GM23338 (cell line): ENCODE data around the gene CALCB. TPM values are rescaled to one million over a fixed set of nuclear protein-coding genes. Genes with fewer than 3 reads are reported as not detected.

Experiments
- ATAC-seq: fragments of 200-7000 bp; cut with Tn5 transposase; 3 replicates; pipeline ENCODE4 v1.9.1; 2020
- DNase-seq: peaks from one replicate; pipeline ENCODE4 v3.0.0-alpha.2; 2015; ENCODE audit warnings: low spot score
- H2AFZ ChIP-seq: fragments of 200-600 bp; sonication (generic); 2 replicates; pipeline ENCODE4 v1.8.0; 2016; ENCODE audit warnings: antibody characterized with exemption, mild to moderate bottlenecking, moderate library complexity
- H3F3A ChIP-seq: fragments of 200-600 bp; sonication (generic); replicated peaks from 2 replicates; pipeline ENCODE4 v1.8.0; 2017; ENCODE audit warnings: antibody characterized with exemption, mixed run types, low read depth
- H3K27ac ChIP-seq: fragments of 200-600 bp; sonication (generic); 2 replicates; pipeline ENCODE4 v1.6.1; 2016; ENCODE audit warnings: low read depth
- H3K27me3 ChIP-seq: fragments of 200-600 bp; sonication (generic); 2 replicates; pipeline ENCODE4 v1.8.0; 2016; ENCODE audit warnings: mild to moderate bottlenecking, mixed run types, moderate library complexity; ENCODE audit not compliant: insufficient read depth
- H3K36me3 ChIP-seq: fragments of 200-600 bp; sonication (generic); 2 replicates; pipeline ENCODE4 v1.8.0; 2016; ENCODE audit warnings: mild to moderate bottlenecking; ENCODE audit not compliant: insufficient read depth
- H3K4me1 ChIP-seq: fragments of 200-600 bp; sonication (generic); 2 replicates; pipeline ENCODE4 v1.8.0; 2016; ENCODE audit warnings: mild to moderate bottlenecking, moderate library complexity; ENCODE audit not compliant: insufficient read depth
- H3K4me2 ChIP-seq: fragments of 200-600 bp; sonication (generic); 2 replicates; pipeline ENCODE4 v1.7.1; 2017; ENCODE audit warnings: mixed run types
- H3K4me3 ChIP-seq: fragments of 200-600 bp; sonication (generic); 2 replicates; pipeline ENCODE4 v1.6.1; 2016; ENCODE audit warnings: mixed run types
- H3K79me2 ChIP-seq: fragments of 200-600 bp; sonication (generic); replicated peaks from 2 replicates; pipeline ENCODE4 v1.8.0; 2017; ENCODE audit warnings: mild to moderate bottlenecking; ENCODE audit not compliant: insufficient read depth
- H3K9me2 ChIP-seq: fragments of 200-600 bp; sonication (generic); 2 replicates; pipeline ENCODE4 v1.8.0; 2017; ENCODE audit not compliant: insufficient read depth
- H4K20me1 ChIP-seq: fragments of 200-600 bp; sonication (generic); replicated peaks from 2 replicates; pipeline ENCODE4 v1.8.0; 2017; ENCODE audit warnings: mild to moderate bottlenecking; ENCODE audit not compliant: insufficient read depth
- H3K27ac Mint-ChIP-seq: 2 replicates; pipeline ENCODE4 v1.8.0; 2020; ENCODE audit warnings: inconsistent platforms, mild to moderate bottlenecking, moderate library complexity, mixed read lengths
- H3K27me3 Mint-ChIP-seq: 3 replicates; pipeline ENCODE4 v1.8.0; 2022; ENCODE audit warnings: low read depth, mild to moderate bottlenecking, moderate library complexity, mixed read lengths, inconsistent platforms; ENCODE audit not compliant: insufficient read depth, poor library complexity
- H3K36me3 Mint-ChIP-seq: 3 replicates; pipeline ENCODE4 v1.8.0; 2021; ENCODE audit warnings: low read depth, mild to moderate bottlenecking, inconsistent platforms, moderate library complexity, mixed read lengths
- H3K4me1 Mint-ChIP-seq: 3 replicates; pipeline ENCODE4 v1.8.0; 2020; ENCODE audit warnings: mild to moderate bottlenecking, inconsistent platforms, mixed read lengths
- H3K4me3 Mint-ChIP-seq: 3 replicates; pipeline ENCODE4 v1.8.0; 2021; ENCODE audit warnings: moderate library complexity, mild to moderate bottlenecking, inconsistent platforms, mixed read lengths
- H3K9me3 Mint-ChIP-seq: 3 replicates; pipeline ENCODE4 v1.8.0; 2020; ENCODE audit warnings: moderate library complexity, mild to moderate bottlenecking, inconsistent platforms, mixed read lengths
- CREB1 ChIP-seq: fragments of 250-450 bp; sonication (Bioruptor Pico); IDR thresholded peaks from 2 replicates; pipeline ENCODE4 v1.5.0; 2020; ENCODE audit warnings: low read depth, mild to moderate bottlenecking, moderate library complexity
- EZH2 ChIP-seq: fragments of 200-600 bp; sonication (generic); IDR thresholded peaks from one replicate; pipeline ENCODE4 v1.8.0; 2017; ENCODE audit warnings: antibody characterized with exemption, mild to moderate bottlenecking, low read depth; ENCODE audit not compliant: unreplicated experiment
- EZH2phosphoT487 ChIP-seq: fragments of 200-600 bp; sonication (generic); IDR thresholded peaks from one replicate; pipeline ENCODE4 v1.8.1; 2018; ENCODE audit warnings: antibody characterized with exemption; ENCODE audit not compliant: unreplicated experiment
- JUNB ChIP-seq: IDR thresholded peaks from one replicate; pipeline ENCODE4 v1.6.1; 2016; ENCODE audit warnings: antibody characterized with exemption; ENCODE audit not compliant: unreplicated experiment
- NANOG ChIP-seq: IDR thresholded peaks from 2 replicates; pipeline ENCODE4 v1.6.1; 2016; ENCODE audit warnings: antibody characterized with exemption, borderline replicate concordance
- POLR2AphosphoS5 ChIP-seq: IDR thresholded peaks from 2 replicates; pipeline ENCODE4 v1.6.1; 2016; ENCODE audit warnings: antibody characterized with exemption, low read depth
- STAT1 ChIP-seq: IDR thresholded peaks from one replicate; pipeline ENCODE4 v1.6.1; 2016; ENCODE audit warnings: antibody characterized with exemption; ENCODE audit not compliant: unreplicated experiment
- ZNF114 ChIP-seq: fragments of 250-450 bp; sonication (Bioruptor Pico); IDR thresholded peaks from 2 replicates; pipeline ENCODE4 v1.5.0; 2020; ENCODE audit warnings: mild to moderate bottlenecking, moderate library complexity
- ZNF331 ChIP-seq: fragments of 250-450 bp; sonication (Bioruptor Pico); IDR thresholded peaks from 2 replicates; pipeline ENCODE4 v1.5.0; 2020; ENCODE audit warnings: low read depth, mild to moderate bottlenecking, moderate library complexity
- polyA plus RNA-seq: library from polyadenylated mRNA; unstranded; fragments of >200 nt; fragmentation: Nextera tagmentation; extraction: Ambion mirVana; gene quantifications from 2 replicates; pipeline ENCODE4 v1.2.1, GENCODE V29; 2016
- total RNA-seq: library from RNA; depleted of rRNA; stranded (reverse); fragments of >200 nt; shearing (Covaris generic); gene quantifications from 2 replicates; pipeline ENCODE4 v1.2.3, GENCODE V29; 2014
- TF ChIP-seq, protein P1 (sequence below), 2 experiments: fragments of 200-600 bp in 1 of 2; sonication (generic) in 1 of 2; conservative IDR thresholded peaks; 2 replicates each; pipeline versions ENCODE4 v1.5.1 to v1.6.1; 2016 to 2017; ENCODE audit warnings: antibody characterized with exemption in 2 of 2, low read depth in 2 of 2, mild to moderate bottlenecking in 2 of 2, moderate library complexity in 1 of 2
- TF ChIP-seq, protein P2 (sequence below): fragments of 250-450 bp; sonication (Bioruptor Pico); IDR thresholded peaks from 2 replicates; pipeline ENCODE4 v1.5.0; 2020; ENCODE audit warnings: mild to moderate bottlenecking, moderate library complexity
- TF ChIP-seq, protein P3 (sequence below): IDR thresholded peaks from 2 replicates; pipeline ENCODE4 v1.6.1; 2016; ENCODE audit warnings: antibody characterized with exemption
- TF ChIP-seq, protein P4 (sequence below): IDR thresholded peaks from one replicate; pipeline ENCODE4 v1.6.1; 2018; ENCODE audit warnings: antibody characterized with exemption; ENCODE audit not compliant: unreplicated experiment

Gene CALCB
- total and polyA plus RNA-seq, 2 experiments from 2014 or later, result 7.9 to 9.5 TPM

DNA sequence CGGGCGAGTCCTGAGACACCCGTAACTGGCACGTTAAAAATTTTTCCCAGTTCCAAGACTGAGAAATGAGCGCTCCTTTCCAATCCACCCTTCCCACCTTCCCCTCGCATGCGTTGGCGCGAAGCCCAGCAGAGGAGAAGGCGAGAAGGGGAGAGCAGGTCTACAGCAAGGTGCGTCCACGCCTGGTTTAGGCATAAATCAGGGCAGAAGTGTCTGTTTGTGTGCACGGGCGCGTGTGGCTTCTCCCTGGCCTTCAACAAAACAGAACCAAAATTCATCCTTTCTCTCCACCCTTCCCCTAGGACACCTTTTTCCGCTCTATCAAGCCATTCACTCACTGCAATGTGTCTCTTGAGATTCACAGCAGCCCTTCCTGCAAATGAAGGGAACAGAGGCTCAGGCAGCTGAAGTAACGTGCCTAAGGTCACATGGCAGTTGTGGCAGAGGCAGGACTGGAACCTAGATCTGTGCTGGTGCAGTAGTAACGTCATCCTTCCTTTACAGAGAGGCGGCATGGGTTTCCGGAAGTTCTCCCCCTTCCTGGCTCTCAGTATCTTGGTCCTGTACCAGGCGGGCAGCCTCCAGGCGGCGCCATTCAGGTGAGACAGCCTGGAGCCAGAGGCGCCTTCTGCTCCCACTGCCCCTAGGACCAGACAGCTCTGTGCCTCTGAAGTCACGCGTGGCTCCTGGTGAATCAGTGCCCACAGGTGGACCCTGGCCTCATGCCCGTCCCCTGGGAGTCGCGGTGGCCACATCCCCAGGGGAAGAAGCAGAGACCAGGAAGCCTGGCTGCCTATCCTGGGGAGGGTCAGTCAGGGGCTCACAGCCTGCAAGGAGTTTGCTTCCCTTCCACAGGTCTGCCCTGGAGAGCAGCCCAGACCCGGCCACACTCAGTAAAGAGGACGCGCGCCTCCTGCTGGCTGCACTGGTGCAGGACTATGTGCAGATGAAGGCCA, 1.1 kb downstream of the CALCB start:
- Mint-ChIP-seq H3K27me3 (peaks cover 30% of the 10 kb centered on the region), H3K4me1 (peaks cover 11% of the 10 kb centered on the region), H3K27ac (no peak overlapping the region), H3K4me3 (peak overlapping the region; percentile 84), H3K9me3 (peaks cover 23% of the 10 kb centered on the region), H3K36me3 (peaks cover 17% of the 10 kb centered on the region)
- H3K4me2 ChIP-seq, result peak overlapping the region; percentile 92
- H3K27ac ChIP-seq, result no peak overlapping the region
- no peaks in the 10 kb centered on the region for H3K36me3 ChIP-seq
- TF ChIP-seq, protein P1, sequence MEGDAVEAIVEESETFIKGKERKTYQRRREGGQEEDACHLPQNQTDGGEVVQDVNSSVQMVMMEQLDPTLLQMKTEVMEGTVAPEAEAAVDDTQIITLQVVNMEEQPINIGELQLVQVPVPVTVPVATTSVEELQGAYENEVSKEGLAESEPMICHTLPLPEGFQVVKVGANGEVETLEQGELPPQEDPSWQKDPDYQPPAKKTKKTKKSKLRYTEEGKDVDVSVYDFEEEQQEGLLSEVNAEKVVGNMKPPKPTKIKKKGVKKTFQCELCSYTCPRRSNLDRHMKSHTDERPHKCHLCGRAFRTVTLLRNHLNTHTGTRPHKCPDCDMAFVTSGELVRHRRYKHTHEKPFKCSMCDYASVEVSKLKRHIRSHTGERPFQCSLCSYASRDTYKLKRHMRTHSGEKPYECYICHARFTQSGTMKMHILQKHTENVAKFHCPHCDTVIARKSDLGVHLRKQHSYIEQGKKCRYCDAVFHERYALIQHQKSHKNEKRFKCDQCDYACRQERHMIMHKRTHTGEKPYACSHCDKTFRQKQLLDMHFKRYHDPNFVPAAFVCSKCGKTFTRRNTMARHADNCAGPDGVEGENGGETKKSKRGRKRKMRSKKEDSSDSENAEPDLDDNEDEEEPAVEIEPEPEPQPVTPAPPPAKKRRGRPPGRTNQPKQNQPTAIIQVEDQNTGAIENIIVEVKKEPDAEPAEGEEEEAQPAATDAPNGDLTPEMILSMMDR (conservative IDR thresholded peaks at IDR 0.05; ENCODE audit: low read depth in 2 of 2), result peak; percentile 72 to 92
- TF ChIP-seq EZH2 (peak; percentile 20), NANOG (no peak), ZNF331 (CRISPR knock-in tag) (no peak), EZH2phosphoT487 (no peak), CREB1 (CRISPR knock-in tag) (peak; percentile 72), JUNB (no peak), STAT1 (no peak), ZNF114 (CRISPR knock-in tag) (peak; percentile 19; the same call in 1 of the 2 replicates), POLR2AphosphoS5 (no peak)
- TF ChIP-seq, protein P2, sequence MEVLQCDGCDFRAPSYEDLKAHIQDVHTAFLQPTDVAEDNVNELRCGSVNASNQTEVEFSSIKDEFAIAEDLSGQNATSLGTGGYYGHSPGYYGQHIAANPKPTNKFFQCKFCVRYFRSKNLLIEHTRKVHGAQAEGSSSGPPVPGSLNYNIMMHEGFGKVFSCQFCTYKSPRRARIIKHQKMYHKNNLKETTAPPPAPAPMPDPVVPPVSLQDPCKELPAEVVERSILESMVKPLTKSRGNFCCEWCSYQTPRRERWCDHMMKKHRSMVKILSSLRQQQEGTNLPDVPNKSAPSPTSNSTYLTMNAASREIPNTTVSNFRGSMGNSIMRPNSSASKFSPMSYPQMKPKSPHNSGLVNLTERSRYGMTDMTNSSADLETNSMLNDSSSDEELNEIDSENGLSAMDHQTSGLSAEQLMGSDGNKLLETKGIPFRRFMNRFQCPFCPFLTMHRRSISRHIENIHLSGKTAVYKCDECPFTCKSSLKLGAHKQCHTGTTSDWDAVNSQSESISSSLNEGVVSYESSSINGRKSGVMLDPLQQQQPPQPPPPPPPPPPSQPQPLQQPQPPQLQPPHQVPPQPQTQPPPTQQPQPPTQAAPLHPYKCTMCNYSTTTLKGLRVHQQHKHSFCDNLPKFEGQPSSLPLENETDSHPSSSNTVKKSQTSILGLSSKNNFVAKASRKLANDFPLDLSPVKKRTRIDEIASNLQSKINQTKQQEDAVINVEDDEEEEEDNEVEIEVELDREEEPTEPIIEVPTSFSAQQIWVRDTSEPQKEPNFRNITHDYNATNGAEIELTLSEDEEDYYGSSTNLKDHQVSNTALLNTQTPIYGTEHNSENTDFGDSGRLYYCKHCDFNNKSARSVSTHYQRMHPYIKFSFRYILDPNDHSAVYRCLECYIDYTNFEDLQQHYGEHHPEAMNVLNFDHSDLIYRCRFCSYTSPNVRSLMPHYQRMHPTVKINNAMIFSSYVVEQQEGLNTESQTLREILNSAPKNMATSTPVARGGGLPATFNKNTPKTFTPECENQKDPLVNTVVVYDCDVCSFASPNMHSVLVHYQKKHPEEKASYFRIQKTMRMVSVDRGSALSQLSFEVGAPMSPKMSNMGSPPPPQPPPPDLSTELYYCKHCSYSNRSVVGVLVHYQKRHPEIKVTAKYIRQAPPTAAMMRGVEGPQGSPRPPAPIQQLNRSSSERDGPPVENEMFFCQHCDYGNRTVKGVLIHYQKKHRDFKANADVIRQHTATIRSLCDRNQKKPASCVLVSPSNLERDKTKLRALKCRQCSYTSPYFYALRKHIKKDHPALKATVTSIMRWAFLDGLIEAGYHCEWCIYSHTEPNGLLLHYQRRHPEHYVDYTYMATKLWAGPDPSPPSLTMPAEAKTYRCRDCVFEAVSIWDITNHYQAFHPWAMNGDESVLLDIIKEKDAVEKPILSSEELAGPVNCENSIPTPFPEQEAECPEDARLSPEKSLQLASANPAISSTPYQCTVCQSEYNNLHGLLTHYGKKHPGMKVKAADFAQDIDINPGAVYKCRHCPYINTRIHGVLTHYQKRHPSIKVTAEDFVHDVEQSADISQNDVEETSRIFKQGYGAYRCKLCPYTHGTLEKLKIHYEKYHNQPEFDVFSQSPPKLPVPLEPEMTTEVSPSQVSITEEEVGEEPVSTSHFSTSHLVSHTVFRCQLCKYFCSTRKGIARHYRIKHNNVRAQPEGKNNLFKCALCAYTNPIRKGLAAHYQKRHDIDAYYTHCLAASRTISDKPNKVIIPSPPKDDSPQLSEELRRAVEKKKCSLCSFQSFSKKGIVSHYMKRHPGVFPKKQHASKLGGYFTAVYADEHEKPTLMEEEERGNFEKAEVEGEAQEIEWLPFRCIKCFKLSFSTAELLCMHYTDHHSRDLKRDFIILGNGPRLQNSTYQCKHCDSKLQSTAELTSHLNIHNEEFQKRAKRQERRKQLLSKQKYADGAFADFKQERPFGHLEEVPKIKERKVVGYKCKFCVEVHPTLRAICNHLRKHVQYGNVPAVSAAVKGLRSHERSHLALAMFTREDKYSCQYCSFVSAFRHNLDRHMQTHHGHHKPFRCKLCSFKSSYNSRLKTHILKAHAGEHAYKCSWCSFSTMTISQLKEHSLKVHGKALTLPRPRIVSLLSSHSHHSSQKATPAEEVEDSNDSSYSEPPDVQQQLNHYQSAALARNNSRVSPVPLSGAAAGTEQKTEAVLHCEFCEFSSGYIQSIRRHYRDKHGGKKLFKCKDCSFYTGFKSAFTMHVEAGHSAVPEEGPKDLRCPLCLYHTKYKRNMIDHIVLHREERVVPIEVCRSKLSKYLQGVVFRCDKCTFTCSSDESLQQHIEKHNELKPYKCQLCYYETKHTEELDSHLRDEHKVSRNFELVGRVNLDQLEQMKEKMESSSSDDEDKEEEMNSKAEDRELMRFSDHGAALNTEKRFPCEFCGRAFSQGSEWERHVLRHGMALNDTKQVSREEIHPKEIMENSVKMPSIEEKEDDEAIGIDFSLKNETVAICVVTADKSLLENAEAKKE (CRISPR knock-in tag), result peak; percentile 79; the same call in 1 of the 2 replicates
- TF ChIP-seq, protein P3, sequence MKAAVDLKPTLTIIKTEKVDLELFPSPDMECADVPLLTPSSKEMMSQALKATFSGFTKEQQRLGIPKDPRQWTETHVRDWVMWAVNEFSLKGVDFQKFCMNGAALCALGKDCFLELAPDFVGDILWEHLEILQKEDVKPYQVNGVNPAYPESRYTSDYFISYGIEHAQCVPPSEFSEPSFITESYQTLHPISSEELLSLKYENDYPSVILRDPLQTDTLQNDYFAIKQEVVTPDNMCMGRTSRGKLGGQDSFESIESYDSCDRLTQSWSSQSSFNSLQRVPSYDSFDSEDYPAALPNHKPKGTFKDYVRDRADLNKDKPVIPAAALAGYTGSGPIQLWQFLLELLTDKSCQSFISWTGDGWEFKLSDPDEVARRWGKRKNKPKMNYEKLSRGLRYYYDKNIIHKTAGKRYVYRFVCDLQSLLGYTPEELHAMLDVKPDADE, result no peak
- TF ChIP-seq, protein P4, sequence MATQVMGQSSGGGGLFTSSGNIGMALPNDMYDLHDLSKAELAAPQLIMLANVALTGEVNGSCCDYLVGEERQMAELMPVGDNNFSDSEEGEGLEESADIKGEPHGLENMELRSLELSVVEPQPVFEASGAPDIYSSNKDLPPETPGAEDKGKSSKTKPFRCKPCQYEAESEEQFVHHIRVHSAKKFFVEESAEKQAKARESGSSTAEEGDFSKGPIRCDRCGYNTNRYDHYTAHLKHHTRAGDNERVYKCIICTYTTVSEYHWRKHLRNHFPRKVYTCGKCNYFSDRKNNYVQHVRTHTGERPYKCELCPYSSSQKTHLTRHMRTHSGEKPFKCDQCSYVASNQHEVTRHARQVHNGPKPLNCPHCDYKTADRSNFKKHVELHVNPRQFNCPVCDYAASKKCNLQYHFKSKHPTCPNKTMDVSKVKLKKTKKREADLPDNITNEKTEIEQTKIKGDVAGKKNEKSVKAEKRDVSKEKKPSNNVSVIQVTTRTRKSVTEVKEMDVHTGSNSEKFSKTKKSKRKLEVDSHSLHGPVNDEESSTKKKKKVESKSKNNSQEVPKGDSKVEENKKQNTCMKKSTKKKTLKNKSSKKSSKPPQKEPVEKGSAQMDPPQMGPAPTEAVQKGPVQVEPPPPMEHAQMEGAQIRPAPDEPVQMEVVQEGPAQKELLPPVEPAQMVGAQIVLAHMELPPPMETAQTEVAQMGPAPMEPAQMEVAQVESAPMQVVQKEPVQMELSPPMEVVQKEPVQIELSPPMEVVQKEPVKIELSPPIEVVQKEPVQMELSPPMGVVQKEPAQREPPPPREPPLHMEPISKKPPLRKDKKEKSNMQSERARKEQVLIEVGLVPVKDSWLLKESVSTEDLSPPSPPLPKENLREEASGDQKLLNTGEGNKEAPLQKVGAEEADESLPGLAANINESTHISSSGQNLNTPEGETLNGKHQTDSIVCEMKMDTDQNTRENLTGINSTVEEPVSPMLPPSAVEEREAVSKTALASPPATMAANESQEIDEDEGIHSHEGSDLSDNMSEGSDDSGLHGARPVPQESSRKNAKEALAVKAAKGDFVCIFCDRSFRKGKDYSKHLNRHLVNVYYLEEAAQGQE, result no peak
- peak overlapping the region; percentile 82 for H3K4me3 ChIP-seq
- DNase-seq, result peak; percentile 93
- peaks cover 34% of the 10 kb centered on the region for H3K27me3 ChIP-seq
- peak overlapping the region; percentile 95 for H2AFZ ChIP-seq
- H3K4me1 ChIP-seq, result peaks cover 9% of the 10 kb centered on the region; the same call in 1 of the 2 replicates
- no peaks in the 10 kb centered on the region; the same call in 1 of the 2 replicates for H3K9me2 ChIP-seq
- H4K20me1 ChIP-seq, result no peaks in the 10 kb centered on the region
- no peaks in the 10 kb centered on the region for H3F3A ChIP-seq
- H3K79me2 ChIP-seq, result no peaks in the 10 kb centered on the region
- ATAC-seq, result peak; percentile 89
